ENCODE results near the gene GNAL.

GRCh38 chr18:11889284-11889683, 200.2 kb downstream of the GNAL start:
- TF ChIP-seq POLR2AphosphoS5 (IDR thresholded peaks at IDR 0.05): no peak
- TF ChIP-seq CTCF (IDR thresholded peaks at IDR 0.05): no peak
